ENCODE data around the gene NOS3. TPM values are rescaled to one million over a fixed set of nuclear protein-coding genes. Genes with fewer than 3 reads are reported as not detected.

The NOS3 gene
- total and polyA plus RNA-seq, 4 experiments from 2014 or later: 4.0 to 14.9 (median 5.6) TPM

GRCh38 chr7:150967349-150967748, 23.5 kb upstream of the NOS3 start:
- no peaks in the 10 kb centered on the region for H3K9me3 ChIP-seq (ENCODE audit: control insufficient read depth in 1 of 2, low read length in 2 of 2)
- CTCF ChIA-PET (ENCODE audit: partially characterized antibody): interaction anchor here (0.7 to 2.2 kb wide), 8 partner anchors 17 to 188 kb away, joined by 3 to 7 read pairs (median 3); no protein-coding TSS in a partner anchor
- no peaks in the 10 kb centered on the region for H3K36me3 ChIP-seq (ENCODE audit: insufficient read depth, low read length)
- no peaks in the 10 kb centered on the region for H3K27me3 Mint-ChIP-seq
- no peaks in the 10 kb centered on the region for H3K9me3 Mint-ChIP-seq
- H3K4me3 ChIP-seq (ENCODE audit: low read length in 2 of 2): no peak overlapping the region
- H3K4me1 Mint-ChIP-seq: peaks cover 5 to 9% (median 6%) of the 10 kb centered on the region in 4 donors
- POLR2A ChIA-PET (ENCODE audit: partially characterized antibody): interaction anchor here (1.3 kb wide), 1 partner anchor 8 kb away, joined by 3 read pairs; no protein-coding TSS in a partner anchor
- intact Hi-C loops (cut with micrococcal nuclease): no loop called here
- no peak overlapping the region for H3K4me3 Mint-ChIP-seq
- H3K36me3 Mint-ChIP-seq: no peaks in the 10 kb centered on the region
- H3K27me3 ChIP-seq (ENCODE audit: insufficient read depth, low read length): no peaks in the 10 kb centered on the region
- H3K4me1 ChIP-seq (ENCODE audit: insufficient read depth, low read length): peaks cover 12% of the 10 kb centered on the region
- DNase-seq: no peak
- H3K27ac Mint-ChIP-seq: peak overlapping the region in 1 of 7 donors; percentile 6
- H3K27ac ChIP-seq (ENCODE audit: low read depth, low read length): no peak overlapping the region

- Mint-ChIP-seq H3K27me3 (no peaks in the 10 kb centered on the region), H3K4me3 (no peak overlapping the region), H3K36me3 (no peaks in the 10 kb centered on the region), H3K27ac (peak overlapping the region in 3 of 7 donors; percentile 4 to 24 (median 15)), H3K4me1 (peaks cover 3 to 13% (median 12%) of the 10 kb centered on the region in 4 donors), H3K9me3 (no peaks in the 10 kb centered on the region)
- DNase-seq: no peak
- H3K4me3 ChIP-seq (ENCODE audit: low read length in 2 of 2): no peak overlapping the region
- ChIA-PET POLR2A (ENCODE audit: partially characterized antibody) (interaction anchor here (1.3 kb wide), 1 partner anchor 9 kb away, joined by 3 read pairs; no protein-coding TSS in a partner anchor), CTCF (ENCODE audit: partially characterized antibody) (interaction anchor here (1.0 to 3.1 kb wide), 7 partner anchors 17 to 189 kb away, joined by 3 to 22 read pairs (median 3); no protein-coding TSS in a partner anchor)
- H3K27me3 ChIP-seq (ENCODE audit: insufficient read depth, low read length): no peaks in the 10 kb centered on the region
- H3K36me3 ChIP-seq (ENCODE audit: insufficient read depth, low read length): no peaks in the 10 kb centered on the region
- intact Hi-C loops (cut with micrococcal nuclease): no loop called here
- peaks cover 9% of the 10 kb centered on the region for H3K4me1 ChIP-seq (ENCODE audit: insufficient read depth, low read length)
- H3K27ac ChIP-seq (ENCODE audit: low read depth, low read length): no peak overlapping the region
- H3K9me3 ChIP-seq (ENCODE audit: control insufficient read depth in 1 of 2, low read length in 2 of 2): no peaks in the 10 kb centered on the region
Measured at GRCh38 chr7:150968056-150968733, 22.6 kb upstream of the NOS3 start.

DNA sequence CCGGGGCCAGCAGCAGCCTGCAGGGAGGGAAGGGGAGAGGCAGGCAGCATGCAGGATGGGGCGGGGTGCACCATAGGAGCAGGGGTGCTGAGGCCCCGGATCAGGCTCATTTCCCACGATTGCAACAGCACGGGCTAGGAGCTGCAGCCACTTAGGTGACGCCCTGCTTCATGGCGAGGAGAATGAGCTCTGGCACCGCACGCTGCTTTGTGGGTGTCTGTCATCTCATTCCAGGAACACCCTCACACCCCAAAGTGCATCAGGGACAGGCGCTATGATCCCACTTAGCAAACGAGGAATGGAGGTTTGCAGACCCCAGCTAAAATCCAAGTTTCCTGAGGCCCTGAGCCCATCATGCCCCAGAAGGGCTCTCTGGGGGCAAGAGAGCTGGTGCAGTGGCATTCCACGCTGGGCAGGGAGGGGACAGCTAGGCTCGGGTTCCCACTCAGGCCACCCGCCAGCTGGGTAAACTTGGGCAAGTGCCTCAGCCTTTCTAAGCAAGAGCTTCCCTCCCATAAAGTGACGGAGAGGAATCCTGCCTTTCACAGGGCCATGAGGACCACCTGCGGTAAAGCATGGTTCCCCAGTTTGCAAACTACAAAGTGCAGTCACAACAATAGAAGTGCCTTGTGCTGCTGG, 22.0 kb upstream of the NOS3 start:
- Mint-ChIP-seq H3K27ac (peak overlapping the region in 1 of 7 donors; percentile 42), H3K9me3 (no peaks in the 10 kb centered on the region), H3K4me3 (no peak overlapping the region), H3K36me3 (no peaks in the 10 kb centered on the region), H3K27me3 (no peaks in the 10 kb centered on the region), H3K4me1 (peaks cover 3 to 20% (median 16%) of the 10 kb centered on the region in 4 donors)
- no peak overlapping the region for H3K27ac ChIP-seq (ENCODE audit: low read depth, low read length)
- H3K4me3 ChIP-seq (ENCODE audit: low read length in 2 of 2): no peak overlapping the region
- ChIA-PET CTCF (ENCODE audit: partially characterized antibody) (interaction anchor here (1.0 to 3.1 kb wide), 4 partner anchors 16 to 190 kb away, joined by 3 to 22 read pairs (median 6); no protein-coding TSS in a partner anchor), POLR2A (ENCODE audit: partially characterized antibody) (interaction anchor here (1.3 kb wide), 1 partner anchor 9 kb away, joined by 3 read pairs; no protein-coding TSS in a partner anchor)
- H3K36me3 ChIP-seq (ENCODE audit: insufficient read depth, low read length): no peaks in the 10 kb centered on the region
- intact Hi-C loops (cut with micrococcal nuclease): no loop called here
- no peaks in the 10 kb centered on the region for H3K9me3 ChIP-seq (ENCODE audit: control insufficient read depth in 1 of 2, low read length in 2 of 2)
- peak in 1 of 5 donors; percentile 9 for DNase-seq
- H3K27me3 ChIP-seq (ENCODE audit: insufficient read depth, low read length): no peaks in the 10 kb centered on the region
- peaks cover 15% of the 10 kb centered on the region for H3K4me1 ChIP-seq (ENCODE audit: insufficient read depth, low read length)

DNA sequence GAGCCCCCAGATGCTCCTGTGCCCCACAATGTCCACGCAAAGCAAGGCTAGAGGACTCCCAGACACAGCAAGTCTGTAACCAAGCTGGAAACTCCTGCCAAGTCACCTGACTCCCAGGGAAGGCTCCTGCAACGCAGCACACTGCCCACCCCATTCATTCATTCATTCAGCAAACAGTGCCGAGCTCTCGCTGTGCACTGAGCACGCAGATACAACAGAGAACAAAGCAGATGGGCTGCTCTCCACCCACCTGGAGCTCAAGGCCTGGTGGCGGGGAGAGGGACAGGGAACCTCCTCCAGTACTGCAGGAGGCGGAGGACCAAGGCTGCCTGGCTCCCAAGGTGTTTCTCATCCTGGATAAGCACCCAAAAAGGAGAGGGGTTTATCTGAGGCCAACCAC, 21.3 kb upstream of the NOS3 start:
- H3K4me3 ChIP-seq (ENCODE audit: low read length in 2 of 2): no peak overlapping the region
- Mint-ChIP-seq H3K4me1 (peaks cover 6 to 26% (median 22%) of the 10 kb centered on the region in 4 donors), H3K27ac (peak overlapping the region in 1 of 7 donors; percentile 42), H3K4me3 (no peak overlapping the region), H3K27me3 (peaks cover 0 to 1% of the 10 kb centered on the region in 2 donors), H3K9me3 (peaks cover 0 to 2% (median 0%) of the 10 kb centered on the region in 8 donors), H3K36me3 (no peaks in the 10 kb centered on the region)
- H3K27me3 ChIP-seq (ENCODE audit: insufficient read depth, low read length): no peaks in the 10 kb centered on the region
- intact Hi-C loops (cut with micrococcal nuclease): no loop called here
- H3K9me3 ChIP-seq (ENCODE audit: control insufficient read depth in 1 of 2, low read length in 2 of 2): no peaks in the 10 kb centered on the region
- DNase-seq: peak in 1 of 5 donors; percentile 14
- POLR2A ChIA-PET (ENCODE audit: partially characterized antibody): no interaction called here
- CTCF ChIA-PET (ENCODE audit: partially characterized antibody): interaction anchor here (1.0 to 3.1 kb wide), 2 partner anchors 16 to 49 kb away, joined by 5 to 22 read pairs; no protein-coding TSS in a partner anchor
- H3K27ac ChIP-seq (ENCODE audit: low read depth, low read length): no peak overlapping the region
- no peaks in the 10 kb centered on the region for H3K36me3 ChIP-seq (ENCODE audit: insufficient read depth, low read length)
- H3K4me1 ChIP-seq (ENCODE audit: insufficient read depth, low read length): peaks cover 14% of the 10 kb centered on the region

GRCh38 chr7:150970424-150970823, 20.4 kb upstream of the NOS3 start:
- POLR2A ChIA-PET (ENCODE audit: partially characterized antibody): interaction anchor here (0.8 to 1.6 kb wide), 2 partner anchors 14 to 61 kb away, joined by 3 read pairs; no protein-coding TSS in a partner anchor
- H3K4me1 ChIP-seq (ENCODE audit: insufficient read depth, low read length): peaks cover 17% of the 10 kb centered on the region
- H3K9me3 ChIP-seq (ENCODE audit: control insufficient read depth in 1 of 2, low read length in 2 of 2): no peaks in the 10 kb centered on the region
- intact Hi-C loops (cut with micrococcal nuclease): loop anchor here (10.0 kb wide), 1 partner anchor 114 kb away; the partner anchor contains the start of genes AGAP3, FASTK and TMUB1
- Mint-ChIP-seq H3K9me3 (peaks cover 0 to 2% (median 0%) of the 10 kb centered on the region in 8 donors), H3K36me3 (no peaks in the 10 kb centered on the region), H3K27me3 (peaks cover 0 to 3% of the 10 kb centered on the region in 2 donors), H3K27ac (peak overlapping the region in 1 of 7 donors; percentile 59), H3K4me1 (peaks cover 10 to 33% (median 24%) of the 10 kb centered on the region in 4 donors), H3K4me3 (no peak overlapping the region)
- no peaks in the 10 kb centered on the region for H3K36me3 ChIP-seq (ENCODE audit: insufficient read depth, low read length)
- CTCF ChIA-PET (ENCODE audit: partially characterized antibody): interaction anchor here (1.2 to 3.1 kb wide), 3 partner anchors 15 to 141 kb away, joined by 3 to 22 read pairs (median 4); no protein-coding TSS in a partner anchor
- peak in 1 of 5 donors; percentile 25 for DNase-seq
- no peak overlapping the region for H3K4me3 ChIP-seq (ENCODE audit: low read length in 2 of 2)
- no peaks in the 10 kb centered on the region for H3K27me3 ChIP-seq (ENCODE audit: insufficient read depth, low read length)
- no peak overlapping the region for H3K27ac ChIP-seq (ENCODE audit: low read depth, low read length)

GRCh38 chr7:150971242-150972022, 19.4 kb upstream of the NOS3 start:
- Histone ChIP-seq H3K9me3 (ENCODE audit: control insufficient read depth in 1 of 2, low read length in 2 of 2) (no peaks in the 10 kb centered on the region), H3K27me3 (ENCODE audit: insufficient read depth, low read length) (peaks cover 5% of the 10 kb centered on the region), H3K4me3 (ENCODE audit: low read length in 2 of 2) (no peak overlapping the region), H3K27ac (ENCODE audit: low read depth, low read length) (no peak overlapping the region), H3K4me1 (ENCODE audit: insufficient read depth, low read length) (peaks cover 27% of the 10 kb centered on the region), H3K36me3 (ENCODE audit: insufficient read depth, low read length) (no peaks in the 10 kb centered on the region)
- Mint-ChIP-seq H3K27ac (peak overlapping the region; percentile 2 to 84 (median 66)), H3K4me3 (peak overlapping the region in 1 of 8 donors; percentile 63), H3K9me3 (peaks cover 0 to 2% (median 0%) of the 10 kb centered on the region in 8 donors), H3K27me3 (peaks cover 0 to 5% of the 10 kb centered on the region in 2 donors), H3K36me3 (no peaks in the 10 kb centered on the region), H3K4me1 (peaks cover 12 to 37% (median 32%) of the 10 kb centered on the region in 4 donors)
- intact Hi-C loops (cut with micrococcal nuclease): loop anchor here (10.0 kb wide), 1 partner anchor 113 kb away; the partner anchor contains the start of genes AGAP3, FASTK and TMUB1
- ChIA-PET CTCF (ENCODE audit: partially characterized antibody) (interaction anchor here (1.2 to 3.1 kb wide), 4 partner anchors 13 to 140 kb away, joined by 3 to 22 read pairs (median 4); no protein-coding TSS in a partner anchor), POLR2A (ENCODE audit: partially characterized antibody) (interaction anchor here (1.6 kb wide), 1 partner anchor 12 kb away, joined by 3 read pairs; no protein-coding TSS in a partner anchor)
- peak in 1 of 5 donors; percentile 24 for DNase-seq

All from CD4-positive, alpha-beta memory T cell (primary cell).